OCI-LY7 (cell line): ENCODE data around the gene B3GALT4.

Experiments used
- CTCF ChIP-seq: fragments of 200-600 bp; sonication (generic); conservative IDR thresholded peaks from 2 replicates; pipeline ENCODE4 v1.5.1; 2014; ENCODE audit warnings: mild to moderate bottlenecking, antibody characterized with exemption, low read length, moderate library complexity, mixed read lengths
- EZH2phosphoT487 ChIP-seq: fragments of 200-600 bp; sonication (generic); IDR thresholded peaks from 2 replicates; pipeline ENCODE4 v1.6.1; 2018; ENCODE audit warnings: low read depth, borderline replicate concordance, mild to moderate bottlenecking, mixed run types, antibody characterized with exemption, low read length, moderate library complexity, mixed read lengths

DNA sequence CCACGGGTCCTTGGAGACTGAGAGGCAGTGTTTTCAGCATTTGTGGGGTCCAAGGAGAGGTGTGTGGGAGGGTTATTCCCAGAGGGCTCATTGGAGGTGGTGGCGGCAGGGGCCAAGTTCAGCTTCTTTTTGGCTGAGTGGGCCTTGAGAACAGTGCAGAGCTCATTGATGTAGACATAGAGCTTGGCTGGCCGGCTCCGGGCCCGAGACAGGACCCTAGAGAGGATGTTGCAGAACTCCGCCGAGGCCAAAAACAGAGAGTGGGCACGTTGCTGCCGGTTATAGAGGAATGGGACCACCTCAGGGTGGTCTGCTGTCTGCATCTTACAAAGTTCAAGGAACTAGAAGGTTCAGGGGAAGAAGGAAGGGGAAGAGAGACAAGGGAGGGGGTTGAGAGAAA lies 44.3 kb downstream of the B3GALT4 start:
- TF ChIP-seq CTCF (no peak), EZH2phosphoT487 (no peak)
